NCI-H1694 (cell line): ENCODE results near the gene IKZF3.
A peak's percentile ranks its signal among the peaks of the same experiment; 100 is the strongest.
"Not testable (repeated sequence)": the region's sequence is repeated elsewhere in the genome, so short reads cannot be mapped to it uniquely, and the experiment has no call there.

Experiments used
- DNase-seq: peaks from one replicate; lab custom pipeline; 2025; lab: John Stamatoyannopoulos, UW

The IKZF3 gene

DNA sequence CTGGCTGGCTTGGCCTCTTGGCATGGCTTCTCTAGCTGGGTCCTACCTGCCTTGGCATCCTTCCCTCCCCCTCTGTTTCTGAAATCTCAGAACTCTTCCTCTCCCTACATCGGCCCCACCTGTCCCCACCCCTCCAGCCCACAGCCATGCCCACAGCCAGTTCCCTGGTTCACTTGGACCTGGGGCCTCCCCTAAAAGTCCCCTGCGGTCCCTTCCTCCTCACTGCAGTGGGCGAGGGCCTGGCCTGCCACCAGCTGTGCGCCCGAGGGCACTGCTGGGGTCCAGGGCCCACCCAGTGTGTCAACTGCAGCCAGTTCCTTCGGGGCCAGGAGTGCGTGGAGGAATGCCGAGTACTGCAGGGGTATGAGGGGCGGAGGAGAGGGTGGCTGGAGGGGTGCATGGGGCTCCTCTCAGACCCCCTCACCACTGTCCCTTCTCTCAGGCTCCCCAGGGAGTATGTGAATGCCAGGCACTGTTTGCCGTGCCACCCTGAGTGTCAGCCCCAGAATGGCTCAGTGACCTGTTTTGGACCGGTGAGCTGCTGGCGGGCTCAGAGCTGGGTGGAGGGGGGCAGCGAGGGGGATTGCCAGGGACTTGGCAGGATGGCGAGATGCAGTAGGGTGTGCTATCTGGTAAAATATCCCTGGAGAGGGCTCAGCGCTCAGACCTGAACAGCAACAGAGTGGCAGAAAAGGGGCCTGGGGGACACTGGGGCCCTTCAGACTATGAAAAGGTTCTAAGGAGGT, 147.9 kb downstream of the IKZF3 start:
- no peak for DNase-seq

- DNase-seq, result no peak
Observed at GRCh38 chr17:39715375-39716072, 148.6 kb downstream of the IKZF3 start.

DNA sequence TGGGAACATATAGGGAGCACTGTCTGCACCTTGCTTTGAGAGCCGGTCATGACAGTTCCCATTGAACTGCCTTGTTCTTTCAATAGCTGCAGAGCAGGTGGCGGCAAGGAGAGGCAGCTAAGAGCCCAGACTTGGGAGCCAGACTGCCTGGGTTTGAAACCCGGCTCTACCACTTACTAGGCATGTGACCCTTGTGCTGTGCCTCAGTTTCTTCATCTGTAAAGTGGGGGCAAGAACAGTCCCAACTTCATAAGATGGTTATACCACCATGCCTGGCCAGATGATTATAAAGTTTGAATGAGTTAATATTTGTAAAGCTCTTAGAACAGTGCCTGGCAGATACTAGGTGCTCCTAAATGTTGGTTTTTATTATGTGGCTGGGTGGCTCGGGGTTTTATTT, 149.9 kb downstream of the IKZF3 start:
- DNase-seq, result no peak

DNA sequence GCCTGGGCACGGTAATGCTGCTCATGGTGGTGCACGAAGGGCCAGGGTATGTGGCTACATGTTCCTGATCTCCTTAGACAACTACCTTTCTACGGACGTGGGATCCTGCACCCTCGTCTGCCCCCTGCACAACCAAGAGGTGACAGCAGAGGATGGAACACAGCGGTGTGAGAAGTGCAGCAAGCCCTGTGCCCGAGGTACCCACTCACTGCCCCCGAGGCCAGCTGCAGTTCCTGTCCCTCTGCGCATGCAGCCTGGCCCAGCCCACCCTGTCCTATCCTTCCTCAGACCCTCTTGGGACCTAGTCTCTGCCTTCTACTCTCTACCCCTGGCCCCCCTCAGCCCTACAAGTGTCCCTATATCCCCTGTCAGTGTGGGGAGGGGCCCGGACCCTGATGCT, 152.3 kb downstream of the IKZF3 start:
- no peak for DNase-seq

GRCh38 chr17:39711071-39711470, 153.0 kb downstream of the IKZF3 start:
- not testable (repeated sequence) for DNase-seq

DNA sequence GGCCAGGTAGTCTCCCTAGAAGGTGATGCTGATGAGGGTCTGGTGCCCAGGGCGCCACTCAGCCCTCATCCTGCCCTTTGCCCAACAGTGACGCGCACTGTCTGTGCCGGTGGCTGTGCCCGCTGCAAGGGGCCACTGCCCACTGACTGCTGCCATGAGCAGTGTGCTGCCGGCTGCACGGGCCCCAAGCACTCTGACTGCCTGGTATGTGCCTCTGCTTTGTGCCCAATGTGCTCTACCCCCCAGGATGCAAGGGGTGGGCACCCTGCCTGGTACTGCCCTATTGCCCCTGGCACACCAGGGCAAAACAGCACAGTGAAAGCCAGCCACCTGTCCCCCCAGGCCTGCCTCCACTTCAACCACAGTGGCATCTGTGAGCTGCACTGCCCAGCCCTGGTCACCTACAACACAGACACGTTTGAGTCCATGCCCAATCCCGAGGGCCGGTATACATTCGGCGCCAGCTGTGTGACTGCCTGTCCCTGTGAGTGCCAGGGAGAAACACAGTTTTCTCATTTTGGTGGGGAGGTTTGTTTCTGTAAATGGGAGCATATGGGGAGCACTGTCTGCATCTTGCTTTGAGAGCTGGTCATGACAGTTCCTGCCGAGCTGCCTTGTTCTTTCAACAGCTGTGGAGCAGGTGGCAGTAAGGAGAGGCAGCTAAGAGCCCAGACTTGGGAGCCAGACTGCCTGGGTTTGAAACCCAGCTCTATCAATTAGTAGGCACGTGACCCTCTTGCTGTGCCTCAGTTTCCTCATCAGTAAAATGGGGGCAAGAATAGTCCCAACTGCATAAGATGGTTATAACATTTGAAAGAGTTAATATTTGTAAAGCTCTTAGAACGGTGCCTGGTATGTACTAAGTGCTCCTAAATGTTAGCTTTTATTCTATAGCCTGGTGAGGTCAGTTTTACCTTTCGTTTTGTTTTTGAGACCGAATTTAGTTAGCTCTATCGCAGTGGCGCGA, 153.8 kb downstream of the IKZF3 start:
- DNase-seq, result peak; percentile 51

DNA sequence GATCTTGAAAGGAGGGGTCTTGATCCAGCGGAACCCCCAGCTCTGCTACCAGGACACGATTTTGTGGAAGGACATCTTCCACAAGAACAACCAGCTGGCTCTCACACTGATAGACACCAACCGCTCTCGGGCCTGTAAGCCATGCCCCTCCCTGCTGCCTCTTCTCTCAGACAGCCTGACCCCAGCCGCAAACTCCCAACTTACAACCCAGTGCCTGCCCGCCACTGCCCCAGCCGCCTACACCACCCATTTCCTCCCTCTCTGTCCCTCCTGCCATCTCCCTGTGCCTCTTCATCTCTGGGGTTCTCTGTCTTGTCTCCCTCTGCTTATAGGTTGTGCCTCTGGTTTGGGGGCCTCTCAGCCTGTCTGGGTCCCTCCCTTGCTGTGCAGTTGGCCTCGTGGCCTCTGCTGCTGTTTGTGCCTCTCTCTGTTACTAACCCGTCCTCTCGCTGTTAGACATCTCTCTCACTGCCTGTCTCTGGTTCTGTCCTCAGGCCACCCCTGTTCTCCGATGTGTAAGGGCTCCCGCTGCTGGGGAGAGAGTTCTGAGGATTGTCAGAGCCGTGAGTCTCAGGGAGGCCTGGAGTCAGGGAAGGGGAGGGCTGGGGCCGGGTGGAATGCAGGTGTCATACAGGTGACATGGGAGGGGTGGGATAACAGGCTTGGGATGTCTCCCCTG, 154.7 kb downstream of the IKZF3 start:
- DNase-seq, result no peak
